C4-2B (cell line): ENCODE results near the gene LRP5.

Source experiments
- ZFX ChIP-seq: fragments of 450-650 bp; IDR thresholded peaks from 2 replicates; pipeline ENCODE4 v1.6.1; 2017
- TF ChIP-seq, protein P1 (sequence below): fragments of 450-650 bp; conservative IDR thresholded peaks from 2 replicates; pipeline ENCODE4 v1.5.1; 2017; ENCODE audit warnings: mild to moderate bottlenecking

DNA sequence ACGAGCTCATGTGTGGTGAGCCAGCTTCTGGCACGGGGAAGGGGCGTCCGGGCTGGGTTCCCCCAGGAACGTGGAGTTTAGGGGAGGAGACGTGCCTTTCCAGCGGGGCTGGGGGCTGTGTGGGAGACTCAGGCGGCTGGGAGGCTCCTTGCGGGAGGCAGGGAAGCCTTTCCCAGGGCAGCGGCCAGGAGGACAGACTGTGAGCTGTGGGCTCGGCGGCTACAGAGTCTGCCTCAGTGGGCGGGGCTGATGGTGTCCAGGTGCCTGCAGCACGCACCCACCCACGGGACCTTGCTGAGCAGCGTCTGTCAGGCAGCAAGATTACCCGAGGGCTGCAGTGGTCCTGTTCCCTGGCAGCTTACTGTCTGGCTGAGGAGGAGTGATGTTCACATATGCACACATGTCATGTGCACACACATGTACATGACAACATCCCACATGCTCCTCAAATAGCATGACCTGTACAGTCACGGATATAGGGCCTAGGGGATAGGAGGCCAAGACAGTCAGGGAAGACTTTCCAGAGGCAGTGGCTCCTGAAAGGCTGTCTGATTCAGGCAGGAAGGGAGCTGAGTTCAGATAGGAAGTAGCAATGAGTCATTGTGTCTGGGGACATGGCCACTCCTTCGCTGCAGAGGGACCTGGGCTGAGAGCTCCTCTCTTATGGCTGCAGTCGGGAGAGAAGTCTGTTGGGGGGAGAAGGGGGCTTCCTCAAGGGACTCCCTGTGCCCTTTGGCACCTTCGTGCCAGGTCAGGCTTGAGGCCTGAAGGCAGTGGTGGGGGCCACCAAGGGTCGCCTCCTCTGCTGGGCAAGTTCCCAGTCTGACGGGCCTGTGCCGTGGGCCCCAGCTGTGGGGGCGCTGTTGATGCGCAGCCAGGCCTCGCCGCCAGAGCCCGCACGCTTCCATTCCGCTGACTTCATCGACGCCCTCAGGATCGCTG lies 124.9 kb downstream of the LRP5 start:
- TF ChIP-seq, protein P1, sequence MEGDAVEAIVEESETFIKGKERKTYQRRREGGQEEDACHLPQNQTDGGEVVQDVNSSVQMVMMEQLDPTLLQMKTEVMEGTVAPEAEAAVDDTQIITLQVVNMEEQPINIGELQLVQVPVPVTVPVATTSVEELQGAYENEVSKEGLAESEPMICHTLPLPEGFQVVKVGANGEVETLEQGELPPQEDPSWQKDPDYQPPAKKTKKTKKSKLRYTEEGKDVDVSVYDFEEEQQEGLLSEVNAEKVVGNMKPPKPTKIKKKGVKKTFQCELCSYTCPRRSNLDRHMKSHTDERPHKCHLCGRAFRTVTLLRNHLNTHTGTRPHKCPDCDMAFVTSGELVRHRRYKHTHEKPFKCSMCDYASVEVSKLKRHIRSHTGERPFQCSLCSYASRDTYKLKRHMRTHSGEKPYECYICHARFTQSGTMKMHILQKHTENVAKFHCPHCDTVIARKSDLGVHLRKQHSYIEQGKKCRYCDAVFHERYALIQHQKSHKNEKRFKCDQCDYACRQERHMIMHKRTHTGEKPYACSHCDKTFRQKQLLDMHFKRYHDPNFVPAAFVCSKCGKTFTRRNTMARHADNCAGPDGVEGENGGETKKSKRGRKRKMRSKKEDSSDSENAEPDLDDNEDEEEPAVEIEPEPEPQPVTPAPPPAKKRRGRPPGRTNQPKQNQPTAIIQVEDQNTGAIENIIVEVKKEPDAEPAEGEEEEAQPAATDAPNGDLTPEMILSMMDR: no peak
- TF ChIP-seq ZFX: no peak
